Muscle layer of colon (tissue), 2 donors: ENCODE data around the gene WRNIP1.

Experiments used
- H3K27ac ChIP-seq: one replicate; pipeline ENCODE4 v1.7.0; 2013; ENCODE audit warnings: low read depth, mild to moderate bottlenecking, low read length, moderate library complexity
- H3K27me3 ChIP-seq, 2 donors: one replicate each; pipeline ENCODE4 v1.7.0; 2013; ENCODE audit warnings: low read length in 2 of 2, mild to moderate bottlenecking in 2 of 2; ENCODE audit not compliant: insufficient read depth in 2 of 2, control insufficient read depth in 1 of 2
- H3K36me3 ChIP-seq: one replicate; pipeline ENCODE4 v1.7.0; 2013; ENCODE audit warnings: mild to moderate bottlenecking, low read length; ENCODE audit not compliant: insufficient read depth
- H3K4me1 ChIP-seq: one replicate; pipeline ENCODE4 v1.7.0; 2013; ENCODE audit warnings: mild to moderate bottlenecking, low read length; ENCODE audit not compliant: insufficient read depth
- H3K4me3 ChIP-seq, 2 donors: one replicate each; pipeline ENCODE4 v1.7.0; 2013; ENCODE audit warnings: low read length in 2 of 2, low read depth in 1 of 2, mild to moderate bottlenecking in 1 of 2, moderate library complexity in 1 of 2
- H3K9ac ChIP-seq: one replicate; pipeline ENCODE4 v1.7.0; 2013; ENCODE audit warnings: low read length
- H3K9me3 ChIP-seq: one replicate; pipeline ENCODE4 v1.7.0; 2013; ENCODE audit warnings: mild to moderate bottlenecking, low read length
- donor health status: abdominal sarcoma.
- donor health status: Adenocarcinoma of cecum.

WRNIP1 gene

DNA sequence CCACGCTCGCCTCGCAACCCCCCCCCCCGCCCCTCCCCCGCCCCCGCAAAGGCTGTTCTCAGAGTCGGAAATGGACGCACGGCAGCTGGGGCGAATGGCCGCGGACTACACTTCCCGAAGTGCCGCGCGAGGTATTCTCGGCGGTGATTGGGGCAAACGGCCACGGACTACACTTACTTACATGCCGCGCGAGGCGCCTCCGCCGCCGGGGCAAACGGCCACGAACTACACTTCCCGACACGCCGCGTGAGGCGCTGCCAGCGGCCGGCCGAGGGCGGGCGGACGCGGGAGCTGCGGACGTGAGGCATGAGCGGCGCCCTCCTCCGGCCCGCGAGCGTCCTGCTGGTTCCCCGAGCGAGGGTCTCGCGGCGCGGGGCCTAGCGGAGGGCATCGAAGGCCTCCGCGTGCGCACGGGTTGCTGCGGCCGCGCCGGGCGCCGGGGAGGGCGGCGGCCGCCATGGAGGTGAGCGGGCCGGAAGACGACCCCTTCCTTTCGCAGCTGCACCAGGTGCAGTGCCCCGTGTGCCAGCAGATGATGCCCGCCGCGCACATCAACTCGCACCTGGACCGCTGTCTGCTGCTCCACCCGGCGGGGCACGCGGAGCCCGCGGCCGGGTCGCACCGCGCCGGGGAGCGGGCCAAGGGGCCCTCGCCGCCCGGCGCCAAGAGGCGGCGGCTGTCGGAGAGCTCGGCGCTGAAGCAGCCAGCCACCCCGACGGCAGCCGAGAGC, at the start of gene WRNIP1:
TSS of gene WRNIP1 (plus strand) at position 228 of the 730 bp plus-strand sequence. CDS start at position 458, 230 bp downstream.
- peak within 1 kb of the TSS; percentile 64 for H3K9ac ChIP-seq
- H3K4me3 ChIP-seq, result peak within 1 kb of the TSS; percentile 72 to 86
- H3K4me1 ChIP-seq, result peaks cover 24% of the 10 kb centered on the region
- H3K36me3 ChIP-seq, result peaks cover 4% of the 10 kb centered on the region
- H3K27ac ChIP-seq, result peak within 1 kb of the TSS; percentile 81
- no peaks in the 10 kb centered on the region for H3K27me3 ChIP-seq
- H3K9me3 ChIP-seq, result no peaks in the 10 kb centered on the region

DNA sequence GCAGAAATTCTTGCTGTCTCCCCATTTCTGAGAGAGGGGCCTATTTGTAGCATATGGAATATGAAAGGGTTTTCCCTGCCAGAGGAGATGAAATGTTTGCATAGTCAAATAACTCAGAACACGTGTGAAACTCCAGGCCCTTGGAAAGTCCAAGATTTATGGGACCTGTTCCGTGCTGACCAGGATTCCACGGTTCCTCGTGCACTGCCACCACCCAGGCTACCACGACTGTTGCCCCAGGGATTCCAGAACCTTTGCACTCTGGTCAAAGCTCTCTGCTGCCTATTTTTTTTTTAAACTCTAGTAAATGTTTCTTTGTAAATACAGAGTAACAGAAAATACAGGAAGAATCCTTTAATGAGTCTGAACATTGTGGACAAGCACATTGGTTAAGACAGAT, 49.5 kb upstream of the WRNIP1 start:
- Histone ChIP-seq H3K4me3 (no peak overlapping the region), H3K27ac (no peak overlapping the region), H3K36me3 (no peaks in the 10 kb centered on the region), H3K9ac (no peak overlapping the region), H3K27me3 (no peaks in the 10 kb centered on the region), H3K4me1 (peaks cover 28% of the 10 kb centered on the region), H3K9me3 (no peaks in the 10 kb centered on the region)

DNA sequence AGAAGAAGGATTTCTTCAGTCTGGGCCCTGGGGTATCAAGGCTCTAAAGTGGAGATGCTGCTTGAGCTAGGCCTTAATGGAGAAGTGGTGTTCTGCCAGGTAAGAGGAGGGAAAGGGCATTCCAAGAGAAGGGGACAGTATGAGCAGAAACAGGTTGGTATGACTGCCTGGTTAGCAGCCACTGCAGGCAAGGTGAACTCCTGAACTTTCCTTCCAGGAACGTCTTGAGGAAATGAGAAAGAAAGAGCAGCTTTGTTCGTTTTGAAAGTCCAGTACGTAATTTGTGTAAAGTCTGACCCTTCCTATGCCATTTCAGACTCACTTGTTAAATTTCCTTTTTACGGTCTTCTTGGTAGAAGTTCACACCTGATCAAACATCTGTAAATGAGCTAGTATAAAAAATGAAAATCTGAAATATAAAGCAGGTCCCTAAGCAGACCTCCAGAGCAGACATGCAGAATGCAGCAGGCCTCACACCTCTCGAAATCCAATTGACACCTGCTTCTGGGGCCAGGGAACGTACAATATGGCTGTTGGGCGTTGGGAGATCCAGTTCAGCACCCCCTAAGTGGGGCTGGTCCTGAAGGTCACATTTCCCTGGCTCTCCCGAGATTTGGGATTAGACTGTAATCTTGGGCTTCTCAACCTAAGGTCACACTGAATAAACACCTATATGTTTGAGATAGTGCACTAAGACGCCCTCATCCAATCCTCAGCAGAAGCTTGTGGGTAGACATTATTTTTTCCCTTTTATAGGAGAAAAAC, 48.1 kb upstream of the WRNIP1 start:
- no peaks in the 10 kb centered on the region for H3K36me3 ChIP-seq
- H3K27ac ChIP-seq, result no peak overlapping the region
- no peak overlapping the region for H3K9ac ChIP-seq
- no peaks in the 10 kb centered on the region for H3K9me3 ChIP-seq
- no peaks in the 10 kb centered on the region for H3K27me3 ChIP-seq
- H3K4me3 ChIP-seq, result no peak overlapping the region
- peaks cover 28% of the 10 kb centered on the region for H3K4me1 ChIP-seq

DNA sequence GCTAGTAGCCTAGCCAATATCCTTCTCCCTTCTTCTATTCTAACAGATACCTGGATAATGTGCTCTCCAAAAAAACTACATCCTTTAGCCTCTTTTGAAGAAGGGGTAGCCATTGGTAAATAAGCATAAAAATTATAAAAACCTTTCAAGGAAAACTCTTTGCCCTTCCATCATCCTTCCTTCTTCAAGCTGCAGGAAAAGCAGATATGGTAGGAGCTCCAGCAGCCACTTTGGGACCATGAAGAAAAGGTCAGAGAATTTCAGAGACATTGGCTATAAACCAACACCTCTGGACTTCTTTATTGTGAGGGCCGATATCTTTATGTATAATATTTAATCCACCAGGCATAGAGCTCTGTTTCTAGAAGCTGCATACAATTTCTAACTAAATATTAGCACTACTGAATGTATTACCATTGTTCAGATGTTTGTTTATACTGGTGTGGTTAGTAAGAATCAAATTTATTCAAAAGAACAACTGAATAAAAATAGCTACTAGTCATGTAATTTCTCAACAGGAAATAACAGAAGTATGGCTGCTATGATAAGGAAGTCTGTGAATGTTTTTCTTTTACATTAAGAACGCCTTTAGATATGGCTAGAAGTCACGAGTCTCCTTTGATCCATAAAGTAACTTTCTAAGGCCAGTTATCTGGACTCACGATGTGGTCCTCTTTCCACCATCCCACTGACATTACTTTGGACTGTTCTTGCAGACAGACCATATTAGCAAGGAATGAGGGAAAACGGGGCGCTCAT, 46.7 kb upstream of the WRNIP1 start:
- Histone ChIP-seq H3K27me3 (no peaks in the 10 kb centered on the region), H3K27ac (no peak overlapping the region), H3K9ac (no peak overlapping the region), H3K36me3 (no peaks in the 10 kb centered on the region), H3K9me3 (no peaks in the 10 kb centered on the region), H3K4me1 (peaks cover 24% of the 10 kb centered on the region), H3K4me3 (no peak overlapping the region)

DNA sequence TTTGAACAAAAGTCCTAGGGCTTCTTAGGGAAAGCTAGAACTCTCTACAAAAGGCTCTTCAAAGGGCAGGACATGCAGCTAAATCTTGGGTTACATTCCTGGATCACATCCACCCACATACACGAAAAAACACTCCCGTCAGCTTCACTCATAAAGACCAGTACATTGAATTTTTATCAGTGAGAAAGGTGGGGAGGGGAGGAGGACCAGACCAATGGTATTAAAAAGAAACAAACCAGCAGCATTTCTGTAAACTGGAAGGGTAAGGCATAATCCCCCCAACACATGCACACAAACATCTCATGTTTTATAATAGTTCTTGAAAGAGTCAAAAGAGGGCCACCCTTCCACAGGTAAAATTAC, 46.1 kb upstream of the WRNIP1 start:
- no peak overlapping the region for H3K27ac ChIP-seq
- H3K9ac ChIP-seq, result no peak overlapping the region
- no peaks in the 10 kb centered on the region for H3K27me3 ChIP-seq
- no peaks in the 10 kb centered on the region for H3K9me3 ChIP-seq
- H3K4me3 ChIP-seq, result no peak overlapping the region
- H3K4me1 ChIP-seq, result peaks cover 18% of the 10 kb centered on the region
- H3K36me3 ChIP-seq, result no peaks in the 10 kb centered on the region

DNA sequence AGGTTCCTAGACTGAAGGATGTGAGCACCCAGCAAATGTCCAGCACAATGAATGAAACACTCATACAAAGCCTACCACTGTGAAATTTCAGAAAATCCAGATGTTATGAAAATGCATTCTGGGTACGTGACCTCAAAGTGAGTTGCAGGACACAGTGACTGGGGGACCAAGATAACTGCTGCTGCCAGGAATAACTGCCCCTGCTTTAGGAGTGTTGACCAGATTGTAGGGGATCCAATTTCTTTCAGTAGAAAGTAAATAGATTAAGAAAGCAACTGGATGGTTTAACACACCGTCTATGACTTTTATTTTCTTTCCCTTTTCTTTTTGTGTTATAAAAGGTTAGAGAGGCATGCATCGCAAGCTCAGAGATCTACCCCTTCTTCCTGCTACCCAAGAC, 44.0 kb upstream of the WRNIP1 start:
- H3K4me1 ChIP-seq, result peaks cover 4% of the 10 kb centered on the region
- H3K4me3 ChIP-seq, result no peak overlapping the region
- H3K27me3 ChIP-seq, result no peaks in the 10 kb centered on the region
- H3K9ac ChIP-seq, result no peak overlapping the region
- no peaks in the 10 kb centered on the region for H3K36me3 ChIP-seq
- H3K27ac ChIP-seq, result no peak overlapping the region
- H3K9me3 ChIP-seq, result no peaks in the 10 kb centered on the region

DNA sequence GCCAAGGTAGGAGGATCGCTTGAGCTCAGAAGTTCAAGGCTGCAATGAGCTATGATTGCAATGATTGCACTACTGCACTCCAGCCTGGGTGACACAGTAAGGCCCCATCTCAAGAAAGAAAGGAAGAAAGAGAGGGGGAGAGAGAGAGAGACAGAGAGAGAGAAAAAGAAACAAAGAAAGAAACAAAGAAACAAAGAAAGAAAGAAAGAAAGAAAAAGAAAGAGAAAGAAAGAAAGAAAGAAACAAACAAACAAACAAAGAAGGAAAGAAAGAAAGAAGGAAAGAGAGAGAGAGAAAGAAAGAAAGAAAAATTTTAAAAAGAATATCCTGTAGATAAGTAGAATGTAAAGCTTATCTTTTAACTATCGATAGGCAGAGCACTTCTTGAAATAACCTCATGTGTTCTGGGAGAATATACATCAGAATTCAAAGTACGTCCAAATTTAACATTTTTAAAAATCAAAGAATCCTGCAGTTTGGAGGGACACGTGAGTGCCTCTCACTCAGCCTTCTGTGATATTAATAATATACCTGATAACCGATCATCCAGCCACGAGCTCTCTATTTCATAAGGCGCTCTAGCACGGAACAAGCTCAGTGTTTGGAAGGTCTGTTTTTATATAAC, 39.7 kb upstream of the WRNIP1 start:
- H3K27ac ChIP-seq, result no peak overlapping the region
- H3K27me3 ChIP-seq, result no peaks in the 10 kb centered on the region
- H3K4me1 ChIP-seq, result peaks cover 13% of the 10 kb centered on the region
- H3K9ac ChIP-seq, result no peak overlapping the region
- no peaks in the 10 kb centered on the region for H3K9me3 ChIP-seq
- no peak overlapping the region for H3K4me3 ChIP-seq
- no peaks in the 10 kb centered on the region for H3K36me3 ChIP-seq

DNA sequence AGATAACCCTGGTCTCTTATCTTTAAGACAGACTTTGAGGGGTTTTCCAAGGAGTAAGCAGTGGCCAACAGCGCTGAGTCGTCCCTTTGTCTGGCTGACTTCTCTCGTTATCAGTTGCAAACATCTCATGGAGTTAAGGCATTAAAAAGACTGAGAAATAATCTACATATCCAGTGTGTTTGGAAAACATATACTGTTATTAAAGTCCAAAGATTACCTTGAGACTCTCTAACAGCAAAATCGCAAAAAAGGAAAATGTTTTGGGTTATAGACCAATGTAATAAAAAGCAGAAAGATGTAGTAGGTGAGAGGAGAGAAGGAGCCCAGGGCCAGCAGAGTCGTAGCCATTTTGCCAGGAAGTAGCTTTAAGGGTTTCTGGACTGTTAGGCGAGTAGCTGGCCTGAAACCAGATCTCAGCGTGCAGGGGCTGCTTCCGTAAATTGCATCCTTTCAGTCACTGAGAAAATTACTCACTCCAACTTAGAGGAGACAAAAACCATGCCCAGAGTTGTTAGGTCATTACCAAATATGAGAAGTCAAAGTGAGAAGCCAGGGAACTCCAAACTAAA, 39.1 kb upstream of the WRNIP1 start:
- H3K9me3 ChIP-seq, result no peaks in the 10 kb centered on the region
- H3K9ac ChIP-seq, result no peak overlapping the region
- H3K27ac ChIP-seq, result no peak overlapping the region
- no peaks in the 10 kb centered on the region for H3K36me3 ChIP-seq
- no peak overlapping the region for H3K4me3 ChIP-seq
- peaks cover 13% of the 10 kb centered on the region for H3K4me1 ChIP-seq
- H3K27me3 ChIP-seq, result no peaks in the 10 kb centered on the region

DNA sequence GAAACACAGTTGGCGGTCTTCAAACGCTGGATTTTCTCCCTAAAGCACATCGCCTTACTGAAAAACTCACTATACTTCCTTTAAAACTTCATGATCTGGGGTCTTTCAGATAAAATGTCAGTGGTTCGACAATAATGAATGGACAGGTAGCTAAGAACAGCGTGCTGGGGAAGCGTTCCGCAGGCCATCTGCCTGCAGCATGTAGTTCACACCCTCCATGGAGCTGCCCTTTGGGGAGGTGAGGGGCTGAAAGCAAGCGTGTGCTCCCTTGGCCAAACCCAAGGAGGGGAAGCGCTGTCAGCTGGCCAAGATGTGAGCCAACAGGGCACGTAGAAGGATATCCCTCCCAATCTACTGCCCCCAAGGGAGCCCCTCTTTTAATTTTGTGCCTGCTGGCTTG, 35.3 kb upstream of the WRNIP1 start:
- peaks cover 30% of the 10 kb centered on the region for H3K4me1 ChIP-seq
- H3K27me3 ChIP-seq, result no peaks in the 10 kb centered on the region
- no peaks in the 10 kb centered on the region for H3K36me3 ChIP-seq
- no peak overlapping the region for H3K27ac ChIP-seq
- no peaks in the 10 kb centered on the region for H3K9me3 ChIP-seq
- no peak overlapping the region for H3K4me3 ChIP-seq
- H3K9ac ChIP-seq, result no peak overlapping the region

DNA sequence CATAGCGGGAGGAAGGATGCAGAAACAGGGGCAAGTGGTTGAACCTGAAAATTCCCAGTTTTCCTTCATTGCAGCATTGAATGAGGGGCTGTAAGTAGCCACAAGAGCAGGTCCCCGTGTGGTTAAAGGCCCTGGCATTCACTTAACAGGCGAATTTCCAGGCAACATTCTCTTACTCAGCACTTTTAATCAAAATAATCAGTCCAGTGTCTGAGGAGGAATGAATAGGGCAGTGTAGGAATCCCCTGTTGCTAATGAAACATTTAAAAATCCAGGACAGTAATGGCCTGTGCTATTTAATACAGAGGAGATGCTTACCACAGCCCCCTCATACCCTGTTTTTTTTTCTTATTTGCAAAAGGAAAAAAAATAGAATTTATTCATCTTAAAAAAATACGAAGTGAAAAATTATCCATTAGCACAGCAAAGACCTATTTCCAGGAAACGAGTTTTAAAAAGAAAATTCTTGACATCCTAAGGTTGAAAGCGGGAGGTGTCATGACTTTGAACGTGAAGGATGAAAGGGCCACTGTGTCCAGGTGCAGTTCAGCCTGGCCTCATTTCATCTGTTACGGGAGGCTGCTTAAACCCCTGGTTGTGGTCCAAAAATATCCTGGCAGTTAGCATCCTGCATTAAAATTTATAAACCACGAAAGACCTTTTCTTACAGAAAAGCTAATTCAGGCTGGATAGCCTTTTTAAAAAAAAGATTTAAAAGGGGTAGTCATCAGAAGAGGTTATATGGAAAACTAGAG, 34.7 kb upstream of the WRNIP1 start:
- no peak overlapping the region for H3K27ac ChIP-seq

More for the DNA sequence above, 34.7 kb upstream of the WRNIP1 start:
- Histone ChIP-seq H3K36me3 (no peaks in the 10 kb centered on the region), H3K9ac (no peak overlapping the region), H3K27me3 (no peaks in the 10 kb centered on the region), H3K4me3 (no peak overlapping the region), H3K9me3 (no peaks in the 10 kb centered on the region), H3K4me1 (peaks cover 30% of the 10 kb centered on the region)
